Ishikawa (cell line): ENCODE data around the gene TAS2R43.

Experiments used
- CEBPB ChIP-seq: IDR thresholded peaks from 2 replicates; pipeline ENCODE4 v1.6.1; 2012
- CREB1 ChIP-seq: IDR thresholded peaks from 2 replicates; pipeline ENCODE4 v1.6.1; 2012; ENCODE audit warnings: low read depth
- EGR1 ChIP-seq: IDR thresholded peaks from 2 replicates; pipeline ENCODE4 v1.6.1; 2012
- EP300 ChIP-seq: IDR thresholded peaks from 2 replicates; pipeline ENCODE4 v1.6.1; 2012; ENCODE audit warnings: borderline replicate concordance
- FOXM1 ChIP-seq: IDR thresholded peaks from 2 replicates; pipeline ENCODE4 v1.6.1; 2012; ENCODE audit warnings: low read depth, borderline replicate concordance
- NFIC ChIP-seq: IDR thresholded peaks from 2 replicates; pipeline ENCODE4 v1.6.1; 2012
- RAD21 ChIP-seq: IDR thresholded peaks from 2 replicates; pipeline ENCODE4 v1.6.1; 2012; ENCODE audit warnings: low read depth
- REST ChIP-seq: IDR thresholded peaks from 2 replicates; pipeline ENCODE4 v1.6.1; 2012; ENCODE audit warnings: low read depth, mild to moderate bottlenecking
- TAF1 ChIP-seq: IDR thresholded peaks from 2 replicates; pipeline ENCODE4 v1.6.1; 2012; ENCODE audit warnings: low read depth, mild to moderate bottlenecking
- TCF12 ChIP-seq: IDR thresholded peaks from 2 replicates; pipeline ENCODE4 v1.6.1; 2012; ENCODE audit warnings: low read depth
- TEAD4 ChIP-seq: IDR thresholded peaks from 2 replicates; pipeline ENCODE4 v1.6.1; 2012
- USF1 ChIP-seq: IDR thresholded peaks from 2 replicates; pipeline ENCODE4 v1.6.1; 2012
- YY1 ChIP-seq: IDR thresholded peaks from 2 replicates; pipeline ENCODE4 v1.6.1; 2012; ENCODE audit warnings: low read depth
- ZBTB7A ChIP-seq: IDR thresholded peaks from 2 replicates; pipeline ENCODE4 v1.6.1; 2012; ENCODE audit warnings: low read depth
- TF ChIP-seq, protein P1 (sequence below): IDR thresholded peaks from 2 replicates; pipeline ENCODE4 v1.6.1; 2012

Gene TAS2R43

GRCh38 chr12:11092128-11092527 is at the start of gene TAS2R43:
TSS of gene TAS2R43 (minus strand) at chr12:11092313. CDS start at chr12:11092229, 84 bp downstream.
- no peak for TF ChIP-seq EGR1
- TF ChIP-seq FOXM1 = no peak
- TF ChIP-seq NFIC = no peak
- no peak for TF ChIP-seq TEAD4
- TF ChIP-seq TCF12 = no peak
- TF ChIP-seq CEBPB = no peak
- no peak for TF ChIP-seq TAF1
- TF ChIP-seq REST = no peak
- no peak for TF ChIP-seq CREB1

GRCh38 chr12:11136075-11136474 is 44.0 kb upstream of the TAS2R43 start:
- TF ChIP-seq ZBTB7A (no peak), EP300 (no peak), REST (no peak), FOXM1 (no peak), TAF1 (no peak), RAD21 (no peak), TCF12 (no peak), USF1 (no peak), EGR1 (no peak), YY1 (no peak), TEAD4 (no peak), NFIC (no peak), CEBPB (no peak), CREB1 (no peak)
- TF ChIP-seq, protein P1, sequence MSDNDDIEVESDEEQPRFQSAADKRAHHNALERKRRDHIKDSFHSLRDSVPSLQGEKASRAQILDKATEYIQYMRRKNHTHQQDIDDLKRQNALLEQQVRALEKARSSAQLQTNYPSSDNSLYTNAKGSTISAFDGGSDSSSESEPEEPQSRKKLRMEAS = no peak

DNA sequence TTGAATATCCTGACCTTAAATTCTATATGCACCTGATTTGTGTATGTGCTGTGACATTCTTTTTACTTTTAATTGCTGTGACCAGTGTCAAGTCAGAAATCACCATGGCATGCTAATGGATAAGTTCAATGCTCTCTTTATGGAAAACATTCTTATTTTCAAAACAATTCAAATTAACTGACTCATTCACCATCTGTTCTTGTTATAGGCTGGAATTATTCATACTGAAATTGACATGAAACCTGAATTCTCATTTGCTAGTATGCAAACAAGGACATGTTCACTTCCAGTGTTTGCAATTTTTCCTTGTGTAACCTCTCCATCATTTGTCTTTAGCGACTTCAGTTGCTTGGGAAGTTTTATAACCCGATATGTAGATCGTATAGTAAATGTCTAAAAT is 42.2 kb upstream of the TAS2R43 start, which contains the start of gene TAS2R30:
TSS of gene TAS2R30 (minus strand) at position 340 of the 400 bp plus-strand sequence. CDS start 400 bp downstream, outside the sequence.
- TF ChIP-seq EGR1 (no peak), ZBTB7A (no peak), CEBPB (no peak), YY1 (no peak), NFIC (no peak), RAD21 (no peak), USF1 (no peak), TCF12 (no peak)
- TF ChIP-seq, protein P1 = no peak

DNA sequence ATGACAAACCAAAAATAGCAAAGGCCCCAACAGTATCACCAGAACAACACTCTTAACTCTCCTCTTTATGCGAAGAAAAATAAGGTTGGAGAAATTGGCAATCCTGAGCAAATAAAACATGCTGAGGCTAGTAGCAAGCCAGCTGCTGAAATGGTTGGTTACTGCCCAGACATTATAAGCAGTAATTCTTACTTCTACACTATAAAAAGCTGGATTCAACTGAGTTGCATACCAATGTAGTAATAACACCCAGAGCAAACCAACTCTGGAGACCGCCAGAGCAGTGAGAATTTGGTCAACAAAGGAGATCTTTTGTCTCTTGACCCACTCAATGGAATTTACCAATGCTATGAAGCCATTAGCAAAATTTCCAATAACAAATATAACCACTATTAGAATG is 41.7 kb upstream of the TAS2R43 start:
- no peak for TF ChIP-seq NFIC
- TF ChIP-seq, protein P1 = no peak
- no peak for TF ChIP-seq USF1
- TF ChIP-seq TEAD4 = no peak
- TF ChIP-seq YY1 = no peak
- no peak for TF ChIP-seq CEBPB
- TF ChIP-seq FOXM1 = no peak
- TF ChIP-seq RAD21 = no peak
- TF ChIP-seq TAF1 = no peak
- TF ChIP-seq EP300 = no peak
- no peak for TF ChIP-seq CREB1
- TF ChIP-seq EGR1 = no peak
- TF ChIP-seq REST = no peak
- no peak for TF ChIP-seq ZBTB7A
- TF ChIP-seq TCF12 = no peak
